HepG2 (cell line): ENCODE data around the gene SAMD4B.

Experiments
- CCDC6 ChIP-seq: sonication (generic); formaldehyde crosslinking; IDR thresholded peaks from 2 replicates; pipeline ENCODE4 v1.8.1; 2022; ENCODE audit warnings: mild to moderate bottlenecking, missing genetic modification reagents, moderate library complexity
- EZH2 ChIP-seq: conservative IDR thresholded peaks from 2 replicates; pipeline ENCODE4 v1.6.1; 2012; ENCODE audit warnings: mild to moderate bottlenecking, low read depth, low read length, moderate library complexity
- FOXM1 ChIP-seq: sonication (generic); formaldehyde crosslinking; IDR thresholded peaks from 2 replicates; pipeline ENCODE4 v1.5.0; 2020; ENCODE audit warnings: missing genetic modification reagents
- JUND ChIP-seq: sonication (generic); formaldehyde crosslinking; IDR thresholded peaks from 2 replicates; pipeline ENCODE4 v1.8.0; 2022; ENCODE audit warnings: mild to moderate bottlenecking, missing genetic modification reagents
- NFIC ChIP-seq: IDR thresholded peaks from 2 replicates; pipeline ENCODE4 v1.6.1; 2012; ENCODE audit warnings: mild to moderate bottlenecking, low read length, inconsistent platforms
- PCBP2 ChIP-seq: fragments of 200-400 bp; formaldehyde crosslinking; optimal IDR thresholded peaks from 2 replicates; pipeline ENCODE3; 2018; ENCODE audit warnings: low read length, low read depth; ENCODE audit not compliant: poor library complexity, severe bottlenecking

DNA sequence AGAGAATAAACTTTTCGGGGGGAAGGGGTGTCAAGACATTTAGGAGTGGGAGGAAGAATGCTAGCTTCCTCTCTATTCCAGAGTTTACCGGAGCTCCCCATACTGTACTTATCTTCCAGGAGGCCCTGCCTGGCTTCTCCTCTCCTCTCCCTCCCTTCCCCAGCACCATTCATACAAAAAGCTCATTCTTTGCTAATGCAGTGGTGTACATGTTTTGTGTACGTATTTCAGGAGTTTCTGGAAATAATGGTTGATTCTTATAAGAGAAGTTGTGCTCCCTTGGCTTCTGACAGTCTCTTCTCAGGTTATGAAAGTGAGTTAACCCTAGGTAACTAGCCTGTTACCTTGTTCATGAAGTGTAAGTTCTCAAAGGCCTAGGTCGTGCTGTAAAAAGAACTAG lies 7.1 kb downstream of the SAMD4B start:
- TF ChIP-seq JUND (no peak), EZH2 (no peak), CCDC6 (no peak), NFIC (no peak), FOXM1 (CRISPR knock-in tag) (no peak), PCBP2 (no peak)
